ENCODE data around the gene ECHS1.
"Not testable (repeated sequence)": the region's sequence is repeated elsewhere in the genome, so short reads cannot be mapped to it uniquely, and the experiment has no call there.

Gene ECHS1

GRCh38 chr10:133337370-133337725, 35.8 kb downstream of the ECHS1 start:
- no peak for DNase-seq

- no peak for DNase-seq
Observed at GRCh38 chr10:133336577-133337369, 36.4 kb downstream of the ECHS1 start, which contains the start of gene CALY. TSS of gene CALY (minus strand) at chr10:133336896. CDS start at chr10:133328989, 7,907 bp downstream.

GRCh38 chr10:133336118-133336576, 37.0 kb downstream of the ECHS1 start:
- no peak for DNase-seq

GRCh38 chr10:133335246-133336117, 37.7 kb downstream of the ECHS1 start:
- DNase-seq, result no peak

GRCh38 chr10:133334503-133335245, 38.5 kb downstream of the ECHS1 start:
- no peak for DNase-seq

- DNase-seq, result no peak
Observed at GRCh38 chr10:133332936-133333699, 40.0 kb downstream of the ECHS1 start.

GRCh38 chr10:133329491-133330202, 43.5 kb downstream of the ECHS1 start:
- no peak for DNase-seq

GRCh38 chr10:133328358-133329343, 44.5 kb downstream of the ECHS1 start:
- DNase-seq, result no peak

- DNase-seq, result no peak
Observed at GRCh38 chr10:133327651-133328357, 45.4 kb downstream of the ECHS1 start.

GRCh38 chr10:133326745-133327650, 46.2 kb downstream of the ECHS1 start:
- no peak for DNase-seq

GRCh38 chr10:133326223-133326551, 47.0 kb downstream of the ECHS1 start:
- DNase-seq, result no peak

GRCh38 chr10:133325440-133326222, 47.5 kb downstream of the ECHS1 start:
- no peak for DNase-seq

- DNase-seq, result no peak
Observed at GRCh38 chr10:133324857-133325260, 48.3 kb downstream of the ECHS1 start.

GRCh38 chr10:133324198-133324792, 48.9 kb downstream of the ECHS1 start:
- no peak for DNase-seq

GRCh38 chr10:133322064-133322709, 51.0 kb downstream of the ECHS1 start:
- not testable (repeated sequence) for DNase-seq

- not testable (repeated sequence) for DNase-seq
Observed at GRCh38 chr10:133320852-133321422, 52.2 kb downstream of the ECHS1 start.

Data from NCI-H524 treated with DMSO at 0.1 percent for 48 hours (cell line).